Liver (tissue), 9 donors: ENCODE results near the gene NPRL2. TPM values are rescaled to one million over a fixed set of nuclear protein-coding genes. Genes with fewer than 3 reads are reported as not detected.

Experiments
- DNase-seq: peaks from one replicate; pipeline ENCODE4 v3.0.0-alpha.2; 2017; ENCODE audit warnings: low spot score
- H3K27ac ChIP-seq, 2 donors: one replicate each; pipeline ENCODE4 v1.7.0; 2013; ENCODE audit warnings: inconsistent platforms in 2 of 2, low read length in 2 of 2, control low read depth in 1 of 2, low read depth in 1 of 2, mild to moderate bottlenecking in 1 of 2
- H3K27me3 ChIP-seq, 4 donors: one replicate each; pipeline versions ENCODE4 v1.6.1 to v1.7.0; 2013; ENCODE audit warnings: low read length in 3 of 4, inconsistent platforms in 1 of 4, mild to moderate bottlenecking in 1 of 4, moderate library complexity in 1 of 4; ENCODE audit not compliant: control insufficient read depth in 4 of 4, insufficient read depth in 4 of 4
- H3K36me3 ChIP-seq, 4 donors: one replicate each; pipeline versions ENCODE4 v1.6.1 to v1.7.0; 2013; ENCODE audit warnings: low read length in 3 of 4, mild to moderate bottlenecking in 3 of 4, low read depth in 1 of 4, moderate library complexity in 1 of 4; ENCODE audit not compliant: control insufficient read depth in 4 of 4, insufficient read depth in 3 of 4
- H3K4me1 ChIP-seq, 4 donors: one replicate each; pipeline versions ENCODE4 v1.6.1 to v1.7.0; 2013; ENCODE audit warnings: low read length in 3 of 4, mild to moderate bottlenecking in 3 of 4, moderate library complexity in 1 of 4; ENCODE audit not compliant: control insufficient read depth in 4 of 4, insufficient read depth in 4 of 4
- H3K4me3 ChIP-seq, 3 donors: one replicate each; pipeline versions ENCODE4 v1.6.1 to v1.7.0; 2013; ENCODE audit warnings: low read length in 3 of 3, control low read depth in 1 of 3, low read depth in 1 of 3, mild to moderate bottlenecking in 1 of 3
- H3K9ac ChIP-seq, 2 donors: one replicate each; pipeline ENCODE4 v1.7.0; 2013; ENCODE audit warnings: low read length in 2 of 2, mild to moderate bottlenecking in 2 of 2, moderate library complexity in 2 of 2, control low read depth in 1 of 2, low read depth in 1 of 2
- H3K9me3 ChIP-seq, 4 donors: one replicate each; pipeline versions ENCODE4 v1.6.1 to v1.7.0; 2013; ENCODE audit warnings: low read length in 3 of 4; ENCODE audit not compliant: control insufficient read depth in 4 of 4
- ATF3 ChIP-seq: IDR thresholded peaks from 2 replicates; pipeline ENCODE4 v1.6.1; 2016; ENCODE audit warnings: antibody characterized with exemption
- CTCF ChIP-seq: fragments of 150-350 bp; IDR thresholded peaks from 2 replicates; pipeline ENCODE4 v1.5.1; 2017; ENCODE audit warnings: improper control_type of control experiment, low read depth, low read length; ENCODE audit not compliant: missing input control
- EGR1 ChIP-seq, 2 donors: IDR thresholded peaks; 2 replicates each; pipeline ENCODE4 v1.6.1; 2016 to 2018; ENCODE audit warnings: antibody characterized with exemption in 2 of 2, low read depth in 2 of 2
- FOXA1 ChIP-seq: IDR thresholded peaks from 2 replicates; pipeline ENCODE4 v1.6.1; 2016; ENCODE audit warnings: antibody characterized with exemption
- FOXA2 ChIP-seq: IDR thresholded peaks from 2 replicates; pipeline ENCODE4 v1.6.1; 2016; ENCODE audit warnings: antibody characterized with exemption
- GABPA ChIP-seq, 2 donors: IDR thresholded peaks in 1 of 2; conservative IDR thresholded peaks in 1 of 2; 2 replicates each; pipeline ENCODE4 v1.6.1; 2016; ENCODE audit warnings: antibody characterized with exemption in 2 of 2, mild to moderate bottlenecking in 1 of 2, moderate library complexity in 1 of 2
- HNF4G ChIP-seq: IDR thresholded peaks from 2 replicates; pipeline ENCODE4 v1.6.1; 2016; ENCODE audit warnings: antibody characterized with exemption
- JUND ChIP-seq, 2 donors: IDR thresholded peaks; 2 replicates each; pipeline ENCODE4 v1.6.1; 2016; ENCODE audit warnings: antibody characterized with exemption in 2 of 2
- MAX ChIP-seq: IDR thresholded peaks from 2 replicates; pipeline ENCODE4 v1.6.1; 2016; ENCODE audit warnings: antibody characterized with exemption
- NR2F2 ChIP-seq: IDR thresholded peaks from 2 replicates; pipeline ENCODE4 v1.6.1; 2016; ENCODE audit warnings: antibody characterized with exemption
- REST ChIP-seq: IDR thresholded peaks from 2 replicates; pipeline ENCODE4 v1.6.1; 2016; ENCODE audit warnings: antibody characterized with exemption, mild to moderate bottlenecking
- RXRA ChIP-seq, 2 donors: IDR thresholded peaks; 2 replicates each; pipeline ENCODE4 v1.6.1; 2017 to 2018; ENCODE audit warnings: antibody characterized with exemption in 2 of 2, mild to moderate bottlenecking in 1 of 2
- SP1 ChIP-seq: IDR thresholded peaks from 2 replicates; pipeline ENCODE4 v1.6.1; 2018; ENCODE audit warnings: antibody characterized with exemption, mild to moderate bottlenecking
- TAF1 ChIP-seq: conservative IDR thresholded peaks from 2 replicates; pipeline ENCODE4 v1.6.1; 2016; ENCODE audit warnings: antibody characterized with exemption, mild to moderate bottlenecking
- YY1 ChIP-seq: IDR thresholded peaks from 2 replicates; pipeline ENCODE4 v1.6.1; 2016; ENCODE audit warnings: antibody characterized with exemption, mild to moderate bottlenecking
- ZBTB33 ChIP-seq: IDR thresholded peaks from 2 replicates; pipeline ENCODE4 v1.6.1; 2016; ENCODE audit warnings: antibody characterized with exemption
- WGBS: extraction: QIAGEN DNeasy Blood & Tissue Kit; methylation state at CpG from one replicate; pipeline ENCODE4 v1.1.7; 2013; 5-methylcytosine and 5-hydroxymethylcytosine counted together
- polyA plus RNA-seq, 2 donors: library from polyadenylated mRNA; stranded (reverse) in 1 of 2; unstranded in 1 of 2; fragments of 200-250 nt in 1 of 2; fragments of >200 nt in 1 of 2; fragmentation: Nextera tagmentation in 1 of 2; extraction: Ambion mirVana in 1 of 2; gene quantifications; one replicate each; pipeline versions ENCODE4 v1.2.1 to v1.2.3, GENCODE V29; 2013 to 2015
- total RNA-seq, 2 donors: library from RNA; depleted of rRNA; stranded (reverse); fragments of >200 nt; gene quantifications; one replicate each; pipeline ENCODE4 v1.2.3, GENCODE V29; 2014
- donor health status: healthy.
- donor health status: healthy.
- donor health status: healthy.
- donor health status: healthy.
- donor health status: healthy.

The NPRL2 gene
- total and polyA plus RNA-seq, 4 donors: 11.3 to 17.3 (median 14.0) TPM

GRCh38 chr3:50354850-50355249 lies 4.3 kb upstream of the NPRL2 start:
- no peak for TF ChIP-seq JUND (IDR thresholded peaks at IDR 0.05)
- WGBS: 95% methylated on average over 7 of the region's 7 CpGs
- Histone ChIP-seq H3K27ac (no peak overlapping the region), H3K27me3 (no peaks in the 10 kb centered on the region), H3K4me1 (peaks cover 20 to 83% (median 62%) of the 10 kb centered on the region in 4 donors), H3K36me3 (peaks cover 11 to 23% (median 15%) of the 10 kb centered on the region in 4 donors), H3K9me3 (no peaks in the 10 kb centered on the region), H3K4me3 (no peak overlapping the region), H3K9ac (no peak overlapping the region)
- DNase-seq: no peak

GRCh38 chr3:50354186-50354764 lies 3.7 kb upstream of the NPRL2 start:
- H3K9ac ChIP-seq: no peak overlapping the region
- peaks cover 23 to 85% (median 66%) of the 10 kb centered on the region in 4 donors for H3K4me1 ChIP-seq
- H3K4me3 ChIP-seq: no peak overlapping the region
- TF ChIP-seq YY1: no peak
- no peak for TF ChIP-seq NR2F2
- no peak for TF ChIP-seq FOXA1
- no peak for TF ChIP-seq RXRA (IDR thresholded peaks at IDR 0.05)
- no peak for TF ChIP-seq EGR1 (IDR thresholded peaks at IDR 0.05; ENCODE audit: low read depth in 2 of 2)
- no peak for TF ChIP-seq GABPA (IDR thresholded peaks at IDR 0.05 in 1 of 2, conservative IDR thresholded peaks at IDR 0.05 in 1 of 2)
- no peak for TF ChIP-seq JUND (IDR thresholded peaks at IDR 0.05)
- TF ChIP-seq TAF1: no peak
- TF ChIP-seq SP1: no peak
- TF ChIP-seq REST: no peak
- TF ChIP-seq ATF3: no peak
- TF ChIP-seq MAX: no peak
- no peak for TF ChIP-seq HNF4G
- TF ChIP-seq ZBTB33: no peak
- no peak for TF ChIP-seq CTCF
- TF ChIP-seq FOXA2: no peak
- H3K27ac ChIP-seq: no peak overlapping the region
- DNase-seq: no peak
- peaks cover 11 to 23% (median 15%) of the 10 kb centered on the region in 4 donors for H3K36me3 ChIP-seq
- no peaks in the 10 kb centered on the region for H3K27me3 ChIP-seq
- no peaks in the 10 kb centered on the region for H3K9me3 ChIP-seq
- WGBS: 93% methylated on average over 5 of the region's 5 CpGs
